ENCODE results near the gene ARHGAP26. TPM values are rescaled to one million over a fixed set of nuclear protein-coding genes. Genes with fewer than 3 reads are reported as not detected.

ARHGAP26 gene
- total RNA-seq, 1 donor from 2014 or later, result 42.1 TPM

DNA sequence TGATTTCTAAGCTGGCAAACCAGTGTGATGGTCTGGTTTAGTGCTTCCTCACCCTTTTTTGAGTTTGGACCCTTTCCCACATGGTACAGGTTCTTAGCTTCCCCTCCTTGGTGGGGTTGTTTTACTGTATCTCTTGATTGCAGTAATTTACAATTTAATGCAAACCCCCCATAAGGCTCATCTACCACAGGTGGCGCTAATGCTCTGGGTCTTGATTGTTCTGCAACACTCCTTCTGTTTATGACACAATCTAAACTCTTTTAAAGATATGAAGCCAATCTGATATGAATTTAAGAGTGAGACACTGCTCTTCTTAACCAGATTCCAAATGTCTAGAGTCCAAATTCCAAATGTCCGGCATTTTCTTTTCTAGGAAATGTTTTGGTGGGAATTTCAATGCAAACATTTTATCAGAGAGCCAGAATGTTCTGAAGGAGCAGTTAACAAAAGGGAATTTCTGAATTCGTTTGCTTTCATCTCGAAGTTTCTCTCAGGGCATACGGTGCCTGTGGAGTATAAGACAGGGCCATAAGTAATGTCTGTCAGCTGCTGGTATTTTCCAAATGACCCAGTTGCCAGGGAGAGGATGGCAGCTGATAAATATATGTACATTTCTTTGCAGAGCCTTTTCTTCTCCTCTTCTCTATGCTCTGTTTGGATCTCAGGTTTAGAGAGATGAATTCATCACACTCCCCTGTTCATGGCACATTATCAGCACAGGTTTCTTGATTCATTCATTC lies 246.8 kb downstream of the ARHGAP26 start:
- Histone ChIP-seq H3K4me3 (no peak overlapping the region), H3K27ac (no peak overlapping the region), H3K4me1 (no peaks in the 10 kb centered on the region), H3K9me3 (no peaks in the 10 kb centered on the region), H3K36me3 (no peaks in the 10 kb centered on the region), H3K27me3 (ENCODE audit: low read depth) (no peaks in the 10 kb centered on the region)
- DNase-seq (no peak), ATAC-seq (peak; percentile 62 to 66)
- intact Hi-C loops (cut with DNase I), result no loop called here
- TF ChIP-seq, protein P1, sequence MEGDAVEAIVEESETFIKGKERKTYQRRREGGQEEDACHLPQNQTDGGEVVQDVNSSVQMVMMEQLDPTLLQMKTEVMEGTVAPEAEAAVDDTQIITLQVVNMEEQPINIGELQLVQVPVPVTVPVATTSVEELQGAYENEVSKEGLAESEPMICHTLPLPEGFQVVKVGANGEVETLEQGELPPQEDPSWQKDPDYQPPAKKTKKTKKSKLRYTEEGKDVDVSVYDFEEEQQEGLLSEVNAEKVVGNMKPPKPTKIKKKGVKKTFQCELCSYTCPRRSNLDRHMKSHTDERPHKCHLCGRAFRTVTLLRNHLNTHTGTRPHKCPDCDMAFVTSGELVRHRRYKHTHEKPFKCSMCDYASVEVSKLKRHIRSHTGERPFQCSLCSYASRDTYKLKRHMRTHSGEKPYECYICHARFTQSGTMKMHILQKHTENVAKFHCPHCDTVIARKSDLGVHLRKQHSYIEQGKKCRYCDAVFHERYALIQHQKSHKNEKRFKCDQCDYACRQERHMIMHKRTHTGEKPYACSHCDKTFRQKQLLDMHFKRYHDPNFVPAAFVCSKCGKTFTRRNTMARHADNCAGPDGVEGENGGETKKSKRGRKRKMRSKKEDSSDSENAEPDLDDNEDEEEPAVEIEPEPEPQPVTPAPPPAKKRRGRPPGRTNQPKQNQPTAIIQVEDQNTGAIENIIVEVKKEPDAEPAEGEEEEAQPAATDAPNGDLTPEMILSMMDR (IDR thresholded peaks at IDR 0.05), result peak; percentile 55

DNA sequence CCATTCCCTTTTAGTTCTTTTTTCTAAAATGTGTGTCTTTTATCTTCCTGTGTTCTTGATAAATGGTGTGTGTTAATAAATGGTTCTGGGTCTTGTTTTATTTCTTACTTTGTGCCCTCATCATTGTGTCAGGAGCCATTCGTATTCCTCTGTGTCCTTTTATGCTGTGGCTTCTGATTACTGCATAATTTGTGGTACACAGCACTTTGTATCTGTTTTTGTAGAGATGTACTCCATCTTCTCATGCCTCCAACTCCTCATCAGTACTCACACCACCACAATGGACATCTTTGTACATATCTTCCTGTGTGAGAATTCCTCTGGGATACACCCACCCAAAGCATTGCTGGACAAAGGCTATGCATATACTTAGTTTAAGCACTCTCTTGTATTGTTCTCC lies 247.4 kb downstream of the ARHGAP26 start:
- intact Hi-C loops (cut with DNase I), result no loop called here
- Histone ChIP-seq H3K36me3 (no peaks in the 10 kb centered on the region), H3K4me1 (no peaks in the 10 kb centered on the region), H3K9me3 (no peaks in the 10 kb centered on the region), H3K27me3 (ENCODE audit: low read depth) (no peaks in the 10 kb centered on the region), H3K27ac (no peak overlapping the region), H3K4me3 (no peak overlapping the region)
- DNase-seq, result no peak
- TF ChIP-seq, protein P1 (IDR thresholded peaks at IDR 0.05), result no peak
- no peak for ATAC-seq

DNA sequence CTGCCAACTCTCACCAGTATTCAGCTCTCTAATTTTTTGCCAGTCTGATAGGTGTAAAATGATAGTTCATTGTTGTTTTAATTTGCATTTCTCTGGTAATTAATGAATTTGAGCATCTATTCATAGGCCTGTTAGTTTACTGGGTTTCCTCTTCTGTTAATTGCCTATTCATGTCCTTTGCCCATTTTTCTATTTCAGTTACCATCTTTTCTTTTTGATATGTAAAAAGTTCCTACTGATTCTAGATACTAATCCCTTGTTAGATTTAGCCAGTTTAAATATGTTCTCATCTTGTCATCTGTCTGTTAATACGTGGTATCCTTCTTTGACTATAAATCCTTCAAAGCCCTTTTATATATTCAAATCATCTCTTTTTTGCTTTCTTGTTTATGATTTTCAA lies 247.8 kb downstream of the ARHGAP26 start:
- intact Hi-C loops (cut with DNase I), result no loop called here
- no peak for ATAC-seq
- Histone ChIP-seq H3K36me3 (no peaks in the 10 kb centered on the region), H3K4me3 (no peak overlapping the region), H3K9me3 (no peaks in the 10 kb centered on the region), H3K27me3 (ENCODE audit: low read depth) (no peaks in the 10 kb centered on the region), H3K4me1 (peaks cover 4% of the 10 kb centered on the region), H3K27ac (no peak overlapping the region)
- no peak for DNase-seq
- TF ChIP-seq, protein P1 (IDR thresholded peaks at IDR 0.05), result no peak

DNA sequence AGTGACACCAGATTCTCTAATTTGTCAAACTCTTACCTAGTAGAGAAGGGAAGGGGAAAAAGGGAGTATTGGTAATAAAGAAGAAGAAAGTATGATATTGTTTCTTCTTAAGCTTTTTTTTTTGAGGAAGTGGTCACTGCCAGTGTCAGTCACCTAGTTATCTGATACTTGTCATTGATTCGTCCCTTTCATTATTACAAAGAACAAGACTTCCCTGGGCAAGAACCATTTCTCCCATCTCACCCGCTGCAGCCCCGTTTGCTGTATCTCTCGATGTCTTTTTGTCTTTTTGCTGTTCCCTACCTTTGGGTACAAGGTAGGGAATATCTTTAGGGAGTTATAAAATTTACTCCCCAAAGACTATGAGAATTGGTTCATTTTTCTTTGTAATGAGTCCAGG lies 249.0 kb downstream of the ARHGAP26 start:
- H3K4me1 ChIP-seq, result peaks cover 14% of the 10 kb centered on the region
- DNase-seq (no peak), ATAC-seq (no peak)
- intact Hi-C loops (cut with DNase I), result no loop called here
- H3K27ac ChIP-seq, result no peak overlapping the region
- H3K36me3 ChIP-seq, result no peaks in the 10 kb centered on the region
- H3K9me3 ChIP-seq, result no peaks in the 10 kb centered on the region
- TF ChIP-seq, protein P1 (IDR thresholded peaks at IDR 0.05), result no peak
- H3K4me3 ChIP-seq, result no peak overlapping the region
- no peaks in the 10 kb centered on the region for H3K27me3 ChIP-seq (ENCODE audit: low read depth)

DNA sequence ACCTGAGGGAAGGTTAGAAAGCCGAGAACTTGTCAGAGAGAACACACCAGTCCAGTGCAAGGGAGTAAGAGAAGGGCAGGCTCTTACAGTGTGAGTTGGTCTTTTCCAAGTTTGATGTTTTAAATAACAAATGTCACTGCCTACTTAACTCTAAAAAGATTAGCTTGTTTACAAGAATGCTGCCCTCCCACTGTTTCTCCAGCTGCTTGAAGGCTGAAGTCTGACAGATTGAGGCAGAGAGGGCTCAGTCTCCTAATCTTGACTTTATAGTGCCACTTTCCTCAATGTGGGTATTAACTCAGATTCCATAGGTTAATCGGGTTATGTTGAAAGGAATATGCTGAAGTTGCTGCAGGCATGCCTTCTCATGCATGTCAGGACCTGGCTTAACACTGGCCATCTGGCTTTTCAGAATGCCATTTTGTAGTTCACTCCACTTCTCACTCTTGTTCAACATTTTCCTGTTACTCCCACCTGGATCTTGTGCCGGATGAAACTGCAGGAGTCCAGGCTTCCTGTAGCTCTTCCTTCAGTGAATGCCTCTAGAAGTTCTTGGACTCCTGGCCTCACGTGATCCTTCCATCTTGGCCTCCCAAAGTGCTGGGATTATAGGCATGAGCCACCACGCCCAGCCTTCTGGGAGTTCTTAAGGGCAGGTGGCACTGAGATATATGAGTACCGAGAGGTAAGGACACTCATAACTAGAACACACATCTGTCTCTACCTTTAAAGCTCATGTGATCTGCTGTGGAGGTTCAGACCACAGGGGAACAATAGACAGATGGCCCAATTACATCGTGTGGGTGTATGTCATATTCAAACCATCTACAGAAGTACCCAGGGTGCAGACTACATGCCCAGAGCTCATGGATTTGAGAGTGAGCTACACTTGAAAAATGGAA lies 249.7 kb downstream of the ARHGAP26 start:
- DNase-seq, result no peak
- Histone ChIP-seq H3K36me3 (no peaks in the 10 kb centered on the region), H3K4me3 (no peak overlapping the region), H3K27me3 (ENCODE audit: low read depth) (no peaks in the 10 kb centered on the region), H3K4me1 (peaks cover 14% of the 10 kb centered on the region), H3K27ac (no peak overlapping the region), H3K9me3 (no peaks in the 10 kb centered on the region)
- ATAC-seq, result no peak
- TF ChIP-seq, protein P1 (IDR thresholded peaks at IDR 0.05), result no peak
- intact Hi-C loops (cut with DNase I), result no loop called here
